ENCODE data around the gene GDE1. TPM values are rescaled to one million over a fixed set of nuclear protein-coding genes. Genes with fewer than 3 reads are reported as not detected.
"Not testable (repeated sequence)": the region's sequence is repeated elsewhere in the genome, so short reads cannot be mapped to it uniquely, and the experiment has no call there.

The GDE1 gene
- total RNA-seq, 3 donors from 2014 or later (not counting 1 experiment from before 2014, with no cell fraction given) = 35.5 to 40.4 (median 35.9) TPM

- Histone ChIP-seq H3K4me1 (ENCODE audit: control insufficient read depth, insufficient read depth, low read length) (no peaks in the 10 kb centered on the region), H3K27me3 (ENCODE audit: control insufficient read depth, insufficient read depth, low read length) (no peaks in the 10 kb centered on the region), H3K27ac (ENCODE audit: low read length) (no peak overlapping the region), H3K9me3 (ENCODE audit: control insufficient read depth, insufficient read depth, low read length) (no peaks in the 10 kb centered on the region), H3K36me3 (ENCODE audit: control insufficient read depth, insufficient read depth, low read length) (peaks cover 19% of the 10 kb centered on the region), H3K4me3 (ENCODE audit: low read length) (no peak overlapping the region)
- ATAC-seq (no peak), DNase-seq (no peak)
- Mint-ChIP-seq H3K36me3 (no peaks in the 10 kb centered on the region), H3K27ac (no peak overlapping the region), H3K4me3 (no peak overlapping the region), H3K9me3 (peaks cover 0 to 2% of the 10 kb centered on the region in 2 donors), H3K27me3 (ENCODE audit: low read depth in 2 of 2) (no peaks in the 10 kb centered on the region), H3K4me1 (no peaks in the 10 kb centered on the region)
- WGBS (ENCODE audit: insufficient coverage) = 93% methylated on average over 3 of the region's 3 CpGs
- intact Hi-C loops (cut with micrococcal nuclease) = no loop called here
- TF ChIP-seq, protein P1, sequence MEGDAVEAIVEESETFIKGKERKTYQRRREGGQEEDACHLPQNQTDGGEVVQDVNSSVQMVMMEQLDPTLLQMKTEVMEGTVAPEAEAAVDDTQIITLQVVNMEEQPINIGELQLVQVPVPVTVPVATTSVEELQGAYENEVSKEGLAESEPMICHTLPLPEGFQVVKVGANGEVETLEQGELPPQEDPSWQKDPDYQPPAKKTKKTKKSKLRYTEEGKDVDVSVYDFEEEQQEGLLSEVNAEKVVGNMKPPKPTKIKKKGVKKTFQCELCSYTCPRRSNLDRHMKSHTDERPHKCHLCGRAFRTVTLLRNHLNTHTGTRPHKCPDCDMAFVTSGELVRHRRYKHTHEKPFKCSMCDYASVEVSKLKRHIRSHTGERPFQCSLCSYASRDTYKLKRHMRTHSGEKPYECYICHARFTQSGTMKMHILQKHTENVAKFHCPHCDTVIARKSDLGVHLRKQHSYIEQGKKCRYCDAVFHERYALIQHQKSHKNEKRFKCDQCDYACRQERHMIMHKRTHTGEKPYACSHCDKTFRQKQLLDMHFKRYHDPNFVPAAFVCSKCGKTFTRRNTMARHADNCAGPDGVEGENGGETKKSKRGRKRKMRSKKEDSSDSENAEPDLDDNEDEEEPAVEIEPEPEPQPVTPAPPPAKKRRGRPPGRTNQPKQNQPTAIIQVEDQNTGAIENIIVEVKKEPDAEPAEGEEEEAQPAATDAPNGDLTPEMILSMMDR (IDR thresholded peaks at IDR 0.05) = no peak
Observed at GRCh38 chr16:19548144-19548543, 26.2 kb upstream of the GDE1 start.

- H3K27ac Mint-ChIP-seq; H3K27ac ChIP-seq (ENCODE audit: low read length); H3K27me3 Mint-ChIP-seq (ENCODE audit: low read depth in 2 of 2); H3K4me3 Mint-ChIP-seq; ATAC-seq; H3K27me3 ChIP-seq (ENCODE audit: control insufficient read depth, insufficient read depth, low read length); H3K4me3 ChIP-seq (ENCODE audit: low read length); H3K4me1 Mint-ChIP-seq; H3K9me3 Mint-ChIP-seq; intact Hi-C loops (cut with micrococcal nuclease); H3K9me3 ChIP-seq (ENCODE audit: control insufficient read depth, insufficient read depth, low read length); DNase-seq; H3K4me1 ChIP-seq (ENCODE audit: control insufficient read depth, insufficient read depth, low read length): not testable (repeated sequence)
- H3K36me3 Mint-ChIP-seq = peaks cover 12% of the 10 kb centered on the region
- H3K36me3 ChIP-seq (ENCODE audit: control insufficient read depth, insufficient read depth, low read length) = peaks cover 33% of the 10 kb centered on the region
- WGBS (ENCODE audit: insufficient coverage) = 83% methylated on average over 8 of the region's 10 CpGs
Observed at GRCh38 chr16:19543278-19543996, 21.5 kb upstream of the GDE1 start.

GRCh38 chr16:19542138-19542821 lies 20.4 kb upstream of the GDE1 start:
- no peaks in the 10 kb centered on the region for H3K4me1 Mint-ChIP-seq
- TF ChIP-seq, protein P1 (IDR thresholded peaks at IDR 0.05) = no peak
- no peaks in the 10 kb centered on the region for H3K27me3 Mint-ChIP-seq (ENCODE audit: low read depth in 2 of 2)
- no peak overlapping the region for H3K4me3 Mint-ChIP-seq
- no peak overlapping the region for H3K27ac Mint-ChIP-seq
- 92% methylated on average over 1 of the region's 3 CpGs for WGBS (ENCODE audit: insufficient coverage)
- Histone ChIP-seq H3K36me3 (ENCODE audit: control insufficient read depth, insufficient read depth, low read length) (peaks cover 37% of the 10 kb centered on the region), H3K27ac (ENCODE audit: low read length) (no peak overlapping the region), H3K4me3 (ENCODE audit: low read length) (no peak overlapping the region), H3K9me3 (ENCODE audit: control insufficient read depth, insufficient read depth, low read length) (no peaks in the 10 kb centered on the region), H3K27me3 (ENCODE audit: control insufficient read depth, insufficient read depth, low read length) (no peaks in the 10 kb centered on the region), H3K4me1 (ENCODE audit: control insufficient read depth, insufficient read depth, low read length) (no peaks in the 10 kb centered on the region)
- no peak for DNase-seq
- peaks cover 0 to 2% of the 10 kb centered on the region in 2 donors for H3K9me3 Mint-ChIP-seq
- ATAC-seq = no peak
- intact Hi-C loops (cut with micrococcal nuclease) = no loop called here
- H3K36me3 Mint-ChIP-seq = peaks cover 12% of the 10 kb centered on the region

DNA sequence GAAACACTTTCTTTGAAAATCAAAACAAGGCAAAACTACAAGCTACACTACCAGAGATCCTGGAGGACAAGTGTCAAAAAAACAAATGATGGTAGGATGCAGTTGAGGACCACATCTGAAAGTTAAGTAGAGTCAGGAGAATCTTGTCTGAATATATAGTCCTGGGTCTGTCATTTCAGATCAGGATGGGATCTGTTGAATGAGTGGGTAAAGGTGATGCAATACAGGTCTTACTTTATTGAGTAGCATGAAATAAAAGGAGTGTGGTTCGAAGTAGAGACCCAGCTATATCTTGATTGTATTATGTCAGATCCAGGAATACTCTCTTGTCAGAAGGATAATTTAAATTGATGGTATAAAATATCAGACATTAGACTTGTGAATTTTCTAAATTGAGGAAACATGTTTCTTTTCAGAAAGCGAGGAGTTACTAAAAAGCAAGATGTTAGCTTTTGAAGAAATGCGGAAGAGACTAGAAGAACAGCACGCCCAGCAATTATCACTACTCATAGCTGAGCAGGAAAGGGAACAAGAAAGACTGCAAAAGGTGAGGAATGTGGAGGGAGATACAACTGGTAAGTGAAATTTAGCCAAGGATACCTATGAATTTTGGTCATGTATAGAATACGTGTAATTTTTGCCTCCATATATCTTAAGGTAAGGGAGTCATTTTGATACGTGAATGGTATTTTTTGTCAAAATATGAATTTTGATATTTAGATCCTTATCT lies 18.5 kb upstream of the GDE1 start:
- Histone ChIP-seq H3K27ac (ENCODE audit: low read length) (no peak overlapping the region), H3K4me1 (ENCODE audit: control insufficient read depth, insufficient read depth, low read length) (no peaks in the 10 kb centered on the region), H3K4me3 (ENCODE audit: low read length) (no peak overlapping the region), H3K9me3 (ENCODE audit: control insufficient read depth, insufficient read depth, low read length) (no peaks in the 10 kb centered on the region), H3K36me3 (ENCODE audit: control insufficient read depth, insufficient read depth, low read length) (peaks cover 46% of the 10 kb centered on the region), H3K27me3 (ENCODE audit: control insufficient read depth, insufficient read depth, low read length) (no peaks in the 10 kb centered on the region)
- Mint-ChIP-seq H3K9me3 (peaks cover 0 to 2% of the 10 kb centered on the region in 2 donors), H3K36me3 (peaks cover 12% of the 10 kb centered on the region), H3K4me1 (no peaks in the 10 kb centered on the region), H3K27me3 (ENCODE audit: low read depth in 2 of 2) (no peaks in the 10 kb centered on the region), H3K27ac (no peak overlapping the region), H3K4me3 (no peak overlapping the region)
- intact Hi-C loops (cut with micrococcal nuclease) = no loop called here
- no peak for DNase-seq
- TF ChIP-seq, protein P1 (IDR thresholded peaks at IDR 0.05) = no peak
- WGBS (ENCODE audit: insufficient coverage) = 95% methylated on average over 5 of the region's 6 CpGs
- ATAC-seq = no peak
